SK-N-SH treated with all-trans-retinoic acid at 6 μM for 48 hours (cell line): ENCODE measurements around the gene ADGRL2.

Experiments
- ATAC-seq: fragments of 200-7000 bp; cut with Tn5 transposase; 3 replicates; pipeline ENCODE4 v1.9.1; 2020; ENCODE audit warnings: mild to moderate bottlenecking, moderate library complexity
- ARNTL ChIP-seq: fragments of 450-650 bp; formaldehyde crosslinking; IDR thresholded peaks from 2 replicates; pipeline ENCODE4 v1.5.0; 2020; ENCODE audit warnings: low read depth, mild to moderate bottlenecking, moderate library complexity, borderline replicate concordance
- BACH2 ChIP-seq: fragments of 250-450 bp; sonication (Bioruptor Pico); IDR thresholded peaks from 2 replicates; pipeline ENCODE4 v1.9.0; 2021; ENCODE audit warnings: mild to moderate bottlenecking, borderline replicate concordance
- CREB5 ChIP-seq: fragments of 250-450 bp; sonication (Bioruptor Pico); IDR thresholded peaks from 2 replicates; pipeline ENCODE4 v1.5.1; 2020; ENCODE audit warnings: low read depth, mild to moderate bottlenecking, moderate library complexity
- ESRRG ChIP-seq: fragments of 250-450 bp; sonication (Bioruptor Pico); IDR thresholded peaks from 2 replicates; pipeline ENCODE4 v1.6.1; 2021; ENCODE audit warnings: mild to moderate bottlenecking
- GLIS3 ChIP-seq: fragments of 250-450 bp; sonication (Bioruptor Pico); IDR thresholded peaks from 2 replicates; pipeline ENCODE4 v1.5.0; 2020; ENCODE audit warnings: mild to moderate bottlenecking, moderate library complexity
- ISL1 ChIP-seq: fragments of 250-450 bp; sonication (Bioruptor Pico); IDR thresholded peaks from 2 replicates; pipeline ENCODE4 v2.1.2; 2022; ENCODE audit warnings: mild to moderate bottlenecking, moderate library complexity
- OSR1 ChIP-seq: fragments of 250-450 bp; sonication (Bioruptor Pico); IDR thresholded peaks from 2 replicates; pipeline ENCODE4 v1.8.0; 2022; ENCODE audit warnings: moderate library complexity, mild to moderate bottlenecking, inconsistent platforms
- PATZ1 ChIP-seq: fragments of 250-450 bp; sonication (Bioruptor Pico); IDR thresholded peaks from 2 replicates; pipeline ENCODE4 v1.8.0; 2020; ENCODE audit warnings: mild to moderate bottlenecking, moderate library complexity, borderline replicate concordance
- POU6F1 ChIP-seq: fragments of 250-450 bp; sonication (Bioruptor Pico); IDR thresholded peaks from 2 replicates; pipeline ENCODE4 v1.8.0; 2021; ENCODE audit warnings: low read depth, mild to moderate bottlenecking, moderate library complexity, borderline replicate concordance
- PPARA ChIP-seq: fragments of 250-450 bp; sonication (Bioruptor Pico); IDR thresholded peaks from 2 replicates; pipeline ENCODE4 v1.5.0; 2020; ENCODE audit warnings: mild to moderate bottlenecking, borderline replicate concordance
- SNAI2 ChIP-seq: fragments of 250-450 bp; sonication (Bioruptor Pico); IDR thresholded peaks from 2 replicates; pipeline ENCODE4 v1.5.0; 2020; ENCODE audit warnings: mild to moderate bottlenecking, moderate library complexity
- TCF4 ChIP-seq: fragments of 250-450 bp; sonication (Bioruptor Pico); IDR thresholded peaks from 2 replicates; pipeline ENCODE4 v1.8.0; 2021; ENCODE audit warnings: mild to moderate bottlenecking, moderate library complexity, borderline replicate concordance
- TOX ChIP-seq: fragments of 250-450 bp; sonication (Bioruptor Pico); IDR thresholded peaks from 2 replicates; pipeline ENCODE4 v1.8.0; 2021; ENCODE audit warnings: mild to moderate bottlenecking, moderate library complexity, borderline replicate concordance
- TSHZ2 ChIP-seq: fragments of 250-450 bp; sonication (Bioruptor Pico); IDR thresholded peaks from 2 replicates; pipeline ENCODE4 v1.5.0; 2020; ENCODE audit warnings: mild to moderate bottlenecking, moderate library complexity
- ZC3H10 ChIP-seq: fragments of 250-450 bp; sonication (Bioruptor Pico); IDR thresholded peaks from 2 replicates; pipeline ENCODE4 v1.5.1; 2021; ENCODE audit warnings: mild to moderate bottlenecking, moderate library complexity
- ZFP3 ChIP-seq: fragments of 250-450 bp; sonication (Bioruptor Pico); IDR thresholded peaks from 2 replicates; pipeline ENCODE4 v1.5.0; 2020; ENCODE audit warnings: mild to moderate bottlenecking, moderate library complexity
- ZNF565 ChIP-seq: fragments of 450-650 bp; formaldehyde crosslinking; conservative IDR thresholded peaks from 2 replicates; pipeline ENCODE4 v1.5.0; 2020; ENCODE audit warnings: low read depth, mild to moderate bottlenecking, moderate library complexity

ADGRL2 gene

GRCh38 chr1:81974883-81975555, 174.3 kb downstream of the ADGRL2 start:
- TF ChIP-seq PATZ1 (CRISPR knock-in tag), result no peak
- no peak for TF ChIP-seq ISL1 (CRISPR knock-in tag)
- no peak for TF ChIP-seq TOX (CRISPR knock-in tag)
- no peak for ATAC-seq

- no peak for ATAC-seq
Measured at GRCh38 chr1:81976539-81976938, 175.8 kb downstream of the ADGRL2 start.

More at GRCh38 chr1:81976539-81976938, 175.8 kb downstream of the ADGRL2 start:
- TF ChIP-seq CREB5 (CRISPR knock-in tag), result no peak
- TF ChIP-seq PPARA, result no peak
- no peak for TF ChIP-seq OSR1 (CRISPR knock-in tag)
- TF ChIP-seq BACH2 (CRISPR knock-in tag), result no peak
- no peak for TF ChIP-seq TCF4 (CRISPR knock-in tag)
- no peak for TF ChIP-seq ZC3H10
- TF ChIP-seq TSHZ2, result no peak
- no peak for TF ChIP-seq GLIS3
- TF ChIP-seq SNAI2 (CRISPR knock-in tag), result no peak
- TF ChIP-seq ARNTL (CRISPR knock-in tag), result no peak
- TF ChIP-seq ZFP3 (CRISPR knock-in tag), result no peak
- TF ChIP-seq PATZ1 (CRISPR knock-in tag), result no peak
- TF ChIP-seq TOX (CRISPR knock-in tag), result no peak
- no peak for TF ChIP-seq POU6F1 (CRISPR knock-in tag)
- TF ChIP-seq ISL1 (CRISPR knock-in tag), result no peak
- no peak for TF ChIP-seq ZNF565 (CRISPR knock-in tag)
- TF ChIP-seq ESRRG (CRISPR knock-in tag), result no peak
